A549 (cell line): ENCODE results near the gene PPP2R5B. TPM values are rescaled to one million over a fixed set of nuclear protein-coding genes. Genes with fewer than 3 reads are reported as not detected.

Experiments used
- ATAC-seq, 2 experiments: fragments of 200-7000 bp in 1 of 2; fragments of >200 bp in 1 of 2; cut with Nextera tagmentation in 1 of 2; cut with Tn5 transposase in 1 of 2; 3 replicates each; pipeline versions ENCODE4 v1.8.0 to v1.9.1; 2018 to 2020; ENCODE audit warnings: mild to moderate bottlenecking in 1 of 2, moderate library complexity in 1 of 2
- CTCF ChIA-PET: fragments of 300-600 bp; sonication (Branson Sonifier 250); formaldehyde crosslinking; extraction: SDS; loops from one replicate; lab custom pipeline; 2021; ENCODE audit warnings: antibody characterized with exemption, inconsistent platforms; lab: Yijun Ruan, JAX
- POLR2A ChIA-PET: fragments of 350-600 bp; formaldehyde crosslinking; extraction: SDS; loops from one replicate; lab custom pipeline; 2021; ENCODE audit warnings: antibody characterized with exemption, inconsistent platforms; lab: Yijun Ruan, JAX
- DNase-seq, 2 experiments: peaks; one replicate each; pipeline versions ENCODE4 v3.0.0 to v3.0.0-alpha.2; 2011 to 2016; ENCODE audit warnings: low read depth in 1 of 2, low spot score in 1 of 2
- FAIRE-seq: peaks from 2 replicates; lab custom pipeline; 2011; peaks lifted over from hg19 to GRCh38; lab: Jason Lieb, UNC
- H3K27ac ChIP-seq, 2 experiments: fragments of >200 bp; sonication (Bioruptor Twin); formaldehyde crosslinking; 3 replicates each; pipeline ENCODE4 v1.5.1; 2016 to 2017
- H3K4me1 ChIP-seq: fragments of >200 bp; sonication (Bioruptor Twin); formaldehyde crosslinking; 3 replicates; pipeline ENCODE4 v1.6.1; 2016
- H3K4me2 ChIP-seq: fragments of >200 bp; sonication (Bioruptor Twin); formaldehyde crosslinking; 3 replicates; pipeline ENCODE4 v1.6.1; 2016
- H3K4me3 ChIP-seq: fragments of >200 bp; sonication (Bioruptor Twin); formaldehyde crosslinking; 3 replicates; pipeline ENCODE4 v1.5.1; 2016
- H3K9me3 ChIP-seq: fragments of >200 bp; sonication (Bioruptor Twin); formaldehyde crosslinking; 3 replicates; pipeline ENCODE4 v1.6.1; 2016
- CBX2 ChIP-seq: fragments of 200-600 bp; sonication (generic); IDR thresholded peaks from 2 replicates; pipeline ENCODE4 v1.6.1; 2016; ENCODE audit warnings: low read depth, mild to moderate bottlenecking, borderline replicate concordance
- CHD4 ChIP-seq: fragments of 200-600 bp; sonication (generic); IDR thresholded peaks from 2 replicates; pipeline ENCODE4 v1.6.1; 2016; ENCODE audit warnings: antibody characterized with exemption, mild to moderate bottlenecking, borderline replicate concordance
- EHF ChIP-seq: fragments of 250-450 bp; sonication (Bioruptor Pico); IDR thresholded peaks from 2 replicates; pipeline ENCODE4 v1.5.0; 2020; ENCODE audit warnings: mild to moderate bottlenecking
- EP300 ChIP-seq, 2 experiments: fragments of >200 bp; sonication (Bioruptor Twin); formaldehyde crosslinking; IDR thresholded peaks; 2 replicates in 1 of 2; 3 replicates in 1 of 2; pipeline ENCODE4 v1.6.1; 2016 to 2017
- ESRRA ChIP-seq: fragments of 150-350 bp; IDR thresholded peaks from 2 replicates; pipeline ENCODE4 v1.6.1; 2014; ENCODE audit warnings: mild to moderate bottlenecking, low read length, borderline replicate concordance
- FOSB ChIP-seq: fragments of 250-450 bp; sonication (Bioruptor Pico); IDR thresholded peaks from 2 replicates; pipeline ENCODE4 v1.5.0; 2020; ENCODE audit warnings: mild to moderate bottlenecking, moderate library complexity
- FOSL2 ChIP-seq, 2 experiments: fragments of 450-650 bp in 1 of 2; fragments of >200 bp in 1 of 2; sonication (Bioruptor Twin) in 1 of 2; formaldehyde crosslinking; IDR thresholded peaks; 2 replicates each; pipeline versions ENCODE4 v1.5.0 to v1.6.1; 2016 to 2020; ENCODE audit warnings: mild to moderate bottlenecking in 1 of 2, moderate library complexity in 1 of 2
- FOXS1 ChIP-seq: fragments of 250-450 bp; sonication (Bioruptor Pico); IDR thresholded peaks from 2 replicates; pipeline ENCODE4 v1.5.0; 2020; ENCODE audit warnings: mild to moderate bottlenecking, moderate library complexity
- HDAC2 ChIP-seq: fragments of 200-600 bp; sonication (generic); IDR thresholded peaks from 2 replicates; pipeline ENCODE4 v1.6.1; 2016
- HOXB13 ChIP-seq: fragments of 250-450 bp; sonication (Bioruptor Pico); IDR thresholded peaks from 2 replicates; pipeline ENCODE4 v1.5.0; 2020; ENCODE audit warnings: low read depth, mild to moderate bottlenecking, moderate library complexity
- JUNB ChIP-seq: fragments of >200 bp; sonication (Bioruptor Twin); formaldehyde crosslinking; IDR thresholded peaks from 2 replicates; pipeline ENCODE4 v1.6.1; 2016
- KDM1A ChIP-seq: fragments of 200-600 bp; sonication (generic); IDR thresholded peaks from 2 replicates; pipeline ENCODE4 v1.6.1; 2016; ENCODE audit warnings: low read depth, mild to moderate bottlenecking
- KDM5A ChIP-seq: fragments of 200-600 bp; sonication (generic); IDR thresholded peaks from 2 replicates; pipeline ENCODE4 v1.6.1; 2016; ENCODE audit warnings: antibody characterized with exemption, mild to moderate bottlenecking
- MAFK ChIP-seq: fragments of 450-650 bp; IDR thresholded peaks from 2 replicates; pipeline ENCODE4 v1.6.1; 2014; ENCODE audit not compliant: partially characterized antibody
- MAZ ChIP-seq: fragments of 150-350 bp; IDR thresholded peaks from 2 replicates; pipeline ENCODE4 v1.6.1; 2014; ENCODE audit warnings: antibody characterized with exemption, low read depth, low read length, borderline replicate concordance
- POLR2A ChIP-seq: IDR thresholded peaks from 2 replicates; pipeline ENCODE4 v1.6.1; 2012; ENCODE audit warnings: mild to moderate bottlenecking, low read length
- POLR2AphosphoS2 ChIP-seq: conservative IDR thresholded peaks from 2 replicates; pipeline ENCODE4 v1.6.1; 2012; ENCODE audit warnings: low read length, improper control_type of control experiment, inconsistent platforms
- RAD21 ChIP-seq, 2 experiments: fragments of >200 bp in 1 of 2; sonication (Bioruptor Twin) in 1 of 2; formaldehyde crosslinking in 1 of 2; IDR thresholded peaks in 1 of 2; conservative IDR thresholded peaks in 1 of 2; 2 replicates in 1 of 2; 3 replicates in 1 of 2; pipeline ENCODE4 v1.6.1; 2012 to 2018; ENCODE audit warnings: inconsistent platforms in 1 of 2
- RARB ChIP-seq: fragments of 250-450 bp; sonication (Bioruptor Pico); IDR thresholded peaks from 2 replicates; pipeline ENCODE4 v1.8.0; 2021; ENCODE audit warnings: mild to moderate bottlenecking, moderate library complexity
- RNF2 ChIP-seq: fragments of 200-600 bp; sonication (generic); IDR thresholded peaks from 2 replicates; pipeline ENCODE4 v1.6.1; 2016; ENCODE audit warnings: low read depth, mild to moderate bottlenecking, antibody characterized with exemption, moderate library complexity, borderline replicate concordance
- SMC3 ChIP-seq: fragments of >200 bp; sonication (Bioruptor Twin); formaldehyde crosslinking; IDR thresholded peaks from 3 replicates; pipeline ENCODE4 v1.6.1; 2018; ENCODE audit warnings: inconsistent platforms
- ZC3H11A ChIP-seq: fragments of 450-650 bp; IDR thresholded peaks from 2 replicates; pipeline ENCODE4 v1.6.1; 2014; ENCODE audit warnings: antibody characterized with exemption, mild to moderate bottlenecking
- ZFP36 ChIP-seq: fragments of 450-650 bp; IDR thresholded peaks from 2 replicates; pipeline ENCODE4 v1.6.1; 2014; ENCODE audit warnings: borderline replicate concordance; ENCODE audit not compliant: partially characterized antibody
- ZNF302 ChIP-seq: fragments of 250-450 bp; sonication (Bioruptor Pico); IDR thresholded peaks from 2 replicates; pipeline ENCODE4 v1.9.0; 2021; ENCODE audit warnings: inconsistent platforms, mild to moderate bottlenecking, moderate library complexity
- WGBS: methylation state at CpG from one replicate; pipeline ENCODE4 v1.1.6; 2017; ENCODE audit errors: missing lambda C conversion rate; 5-methylcytosine and 5-hydroxymethylcytosine counted together
- polyA plus RNA-seq, 4 experiments: library from polyadenylated mRNA; depleted of rRNA in 3 of 4; stranded (reverse); fragments of >200 nt; fragmentation: RNase III in 1 of 4; extraction: RNeasy Plus Mini Kit Qiagen cat#74134 plus additional on column Dnase treatment in 1 of 4; gene quantifications; 2 replicates in 3 of 4; 3 replicates in 1 of 4; pipeline ENCODE4 v1.2.3, GENCODE V29; 2011 to 2017
- TF ChIP-seq, protein P1 (sequence below): IDR thresholded peaks from 2 replicates; pipeline ENCODE4 v1.6.1; 2012
- TF ChIP-seq, protein P2 (sequence below): fragments of 450-650 bp; IDR thresholded peaks from 2 replicates; pipeline ENCODE4 v1.6.1; 2014; ENCODE audit warnings: antibody characterized with exemption
- TF ChIP-seq, protein P3 (sequence below): fragments of >200 bp; sonication (Bioruptor Twin); formaldehyde crosslinking; IDR thresholded peaks from 2 replicates; pipeline ENCODE4 v1.6.1; 2016
- TF ChIP-seq, protein P4 (sequence below): fragments of 250-450 bp; sonication (Bioruptor Pico); IDR thresholded peaks from 2 replicates; pipeline ENCODE4 v1.5.0; 2020; ENCODE audit warnings: low read depth, mild to moderate bottlenecking, moderate library complexity
- TF ChIP-seq, protein P5 (sequence below): fragments of 250-450 bp; sonication (Bioruptor Pico); IDR thresholded peaks from 2 replicates; pipeline ENCODE4 v1.5.0; 2021; ENCODE audit warnings: mild to moderate bottlenecking, moderate library complexity, borderline replicate concordance
- TF ChIP-seq, protein P6 (sequence below): IDR thresholded peaks from 2 replicates; pipeline ENCODE4 v1.6.1; 2012; ENCODE audit warnings: low read depth, borderline replicate concordance

PPP2R5B gene
- polyA plus RNA-seq, 2 of the 4 experiments (the other 2 are of a cell fraction), result 5.7 to 6.9 TPM

DNA sequence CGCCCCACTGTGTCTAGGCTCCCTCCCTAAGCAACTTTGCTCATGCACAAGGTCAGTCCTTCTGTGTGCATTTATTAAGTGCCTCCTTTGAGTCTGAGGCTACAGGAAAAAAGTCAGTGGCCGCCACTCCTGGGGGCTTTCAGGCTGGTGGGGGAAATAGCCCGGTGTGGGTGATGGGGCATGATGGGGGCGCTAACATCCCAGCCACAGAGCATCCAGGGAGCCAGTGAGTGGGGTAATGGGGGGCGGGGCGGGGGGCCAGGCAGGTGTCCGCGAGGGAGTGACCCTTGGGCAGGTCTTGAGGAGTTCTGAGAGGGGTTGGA is 36.1 kb upstream of the PPP2R5B start:
- FAIRE-seq, result no peak
- no peak for DNase-seq
- Histone ChIP-seq H3K4me3 (peak overlapping the region; percentile 7; the same call in 1 of the 3 replicates), H3K4me2 (peak overlapping the region; percentile 85), H3K4me1 (peaks cover 77% of the 10 kb centered on the region)
- ATAC-seq, result no peak
- TF ChIP-seq EP300 (IDR thresholded peaks at IDR 0.05), result no peak
- no peak for TF ChIP-seq CHD4
- no peak for TF ChIP-seq MAZ
- TF ChIP-seq JUNB, result no peak
- TF ChIP-seq RAD21 (conservative IDR thresholded peaks at IDR 0.05 in 1 of 2, IDR thresholded peaks at IDR 0.05 in 1 of 2), result no peak
- TF ChIP-seq FOSB (CRISPR knock-in tag), result no peak
- no peak for TF ChIP-seq ZNF302 (CRISPR knock-in tag)
- no peak for TF ChIP-seq ZC3H11A
- TF ChIP-seq ZFP36, result no peak
- TF ChIP-seq KDM1A, result no peak
- TF ChIP-seq, protein P1, sequence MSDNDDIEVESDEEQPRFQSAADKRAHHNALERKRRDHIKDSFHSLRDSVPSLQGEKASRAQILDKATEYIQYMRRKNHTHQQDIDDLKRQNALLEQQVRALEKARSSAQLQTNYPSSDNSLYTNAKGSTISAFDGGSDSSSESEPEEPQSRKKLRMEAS, result no peak
- TF ChIP-seq, protein P2, sequence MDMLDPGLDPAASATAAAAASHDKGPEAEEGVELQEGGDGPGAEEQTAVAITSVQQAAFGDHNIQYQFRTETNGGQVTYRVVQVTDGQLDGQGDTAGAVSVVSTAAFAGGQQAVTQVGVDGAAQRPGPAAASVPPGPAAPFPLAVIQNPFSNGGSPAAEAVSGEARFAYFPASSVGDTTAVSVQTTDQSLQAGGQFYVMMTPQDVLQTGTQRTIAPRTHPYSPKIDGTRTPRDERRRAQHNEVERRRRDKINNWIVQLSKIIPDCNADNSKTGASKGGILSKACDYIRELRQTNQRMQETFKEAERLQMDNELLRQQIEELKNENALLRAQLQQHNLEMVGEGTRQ, result no peak
- TF ChIP-seq CBX2, result no peak
- no peak for TF ChIP-seq SMC3
- TF ChIP-seq, all 56 proteins: peak for 0
- Histone ChIP-seq H3K9me3 (no peaks in the 10 kb centered on the region), H3K27ac (peak overlapping the region; percentile 92 to 97)
- WGBS, result 7% methylated on average over 2 of the region's 8 CpGs
- ChIA-PET CTCF (interaction anchor here (0.7 to 31.5 kb wide), 27 partner anchors 10 to 229 kb away, joined by 3 to 1607 read pairs (median 4); partner anchors contain the start of genes ARL2, CDC42BPG, EHD1 and PPP2R5B), POLR2A (interaction anchor here (0.6 to 1.4 kb wide), 5 partner anchors 10 to 109 kb away, joined by 3 to 9 read pairs (median 6); partner anchors contain the start of gene EHD1)

DNA sequence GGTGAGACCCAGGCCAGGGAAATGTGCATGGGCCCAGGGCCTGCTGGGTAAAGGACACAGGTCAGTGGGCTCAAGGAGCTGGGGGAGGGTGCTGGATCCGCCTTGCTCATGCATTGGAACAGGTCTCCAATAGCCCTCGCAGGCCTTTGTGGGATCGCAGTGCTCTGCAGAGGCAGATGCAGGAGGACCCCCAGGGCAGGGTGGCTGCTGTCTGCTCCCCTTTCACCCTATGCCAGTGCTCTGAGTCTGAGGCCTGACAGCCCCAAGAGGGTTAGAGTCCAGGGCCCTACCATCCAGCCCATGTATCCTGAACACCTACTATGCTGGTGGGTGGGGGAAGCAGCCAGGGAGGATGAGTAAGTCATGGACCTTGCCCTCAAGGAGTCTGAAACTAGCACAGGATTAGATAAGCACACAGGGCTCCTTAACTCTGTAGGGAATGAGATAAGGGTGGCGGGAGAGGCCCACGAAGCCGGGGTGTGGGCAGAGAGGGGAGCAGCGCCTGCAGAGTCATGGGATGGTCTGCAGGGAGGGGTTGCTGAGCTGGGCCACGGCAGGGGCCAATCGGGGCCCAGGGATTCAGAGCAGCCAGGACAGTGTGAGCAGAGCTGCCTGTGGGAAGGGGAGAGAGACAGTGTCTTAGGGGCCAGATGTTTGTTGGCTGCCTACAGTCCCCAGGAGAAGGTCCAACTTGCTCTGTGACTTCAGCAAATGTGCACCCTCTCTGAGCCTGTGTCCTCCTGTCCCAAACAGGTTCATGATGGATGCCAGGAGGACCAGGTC is 35.6 kb upstream of the PPP2R5B start:
- DNase-seq, result peak; percentile 89 to 94
- 2% methylated on average over 8 of the region's 9 CpGs for WGBS
- CTCF ChIA-PET, result interaction anchor here (0.9 to 31.5 kb wide), 14 partner anchors 10 to 228 kb away, joined by 3 to 1607 read pairs (median 7); partner anchors contain the start of genes ARL2, ATG2A, CDC42BPG and EHD1
- peak; percentile 68 to 78 for ATAC-seq
- POLR2A ChIA-PET, result interaction anchor here (0.7 to 1.5 kb wide), 5 partner anchors 8 to 110 kb away, joined by 3 to 9 read pairs (median 3); partner anchors contain the start of gene EHD1
- FAIRE-seq, result peak; percentile 89
- Histone ChIP-seq H3K27ac (peak overlapping the region; percentile 92 to 97), H3K4me3 (no peak overlapping the region), H3K9me3 (no peaks in the 10 kb centered on the region), H3K4me2 (peak overlapping the region; percentile 85), H3K4me1 (peaks cover 82% of the 10 kb centered on the region)
- no peak for TF ChIP-seq POLR2AphosphoS2
- no peak for TF ChIP-seq FOXS1
- TF ChIP-seq ESRRA, result peak; percentile 74; the same call in 1 of the 2 replicates
- TF ChIP-seq FOSL2 (IDR thresholded peaks at IDR 0.05), result peak; percentile 31; the same call in 1 of the 2 replicates
- peak; percentile 73 for TF ChIP-seq FOSL2 (CRISPR knock-in tag; IDR thresholded peaks at IDR 0.05)
- peak; percentile 32 for TF ChIP-seq POLR2A
- no peak for TF ChIP-seq RNF2
- TF ChIP-seq RAD21 (conservative IDR thresholded peaks at IDR 0.05 in 1 of 2, IDR thresholded peaks at IDR 0.05 in 1 of 2), result no peak; a peak in 1 of 5 replicates
- no peak for TF ChIP-seq HDAC2
- TF ChIP-seq JUNB, result peak; percentile 22; the same call in 1 of the 2 replicates
- no peak for TF ChIP-seq CHD4
- no peak for TF ChIP-seq KDM5A
- TF ChIP-seq, protein P3, sequence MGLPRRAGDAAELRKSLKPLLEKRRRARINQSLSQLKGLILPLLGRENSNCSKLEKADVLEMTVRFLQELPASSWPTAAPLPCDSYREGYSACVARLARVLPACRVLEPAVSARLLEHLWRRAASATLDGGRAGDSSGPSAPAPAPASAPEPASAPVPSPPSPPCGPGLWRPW, result no peak
- TF ChIP-seq, protein P4, sequence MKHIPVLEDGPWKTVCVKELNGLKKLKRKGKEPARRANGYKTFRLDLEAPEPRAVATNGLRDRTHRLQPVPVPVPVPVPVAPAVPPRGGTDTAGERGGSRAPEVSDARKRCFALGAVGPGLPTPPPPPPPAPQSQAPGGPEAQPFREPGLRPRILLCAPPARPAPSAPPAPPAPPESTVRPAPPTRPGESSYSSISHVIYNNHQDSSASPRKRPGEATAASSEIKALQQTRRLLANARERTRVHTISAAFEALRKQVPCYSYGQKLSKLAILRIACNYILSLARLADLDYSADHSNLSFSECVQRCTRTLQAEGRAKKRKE (CRISPR knock-in tag), result no peak
- TF ChIP-seq, protein P5, sequence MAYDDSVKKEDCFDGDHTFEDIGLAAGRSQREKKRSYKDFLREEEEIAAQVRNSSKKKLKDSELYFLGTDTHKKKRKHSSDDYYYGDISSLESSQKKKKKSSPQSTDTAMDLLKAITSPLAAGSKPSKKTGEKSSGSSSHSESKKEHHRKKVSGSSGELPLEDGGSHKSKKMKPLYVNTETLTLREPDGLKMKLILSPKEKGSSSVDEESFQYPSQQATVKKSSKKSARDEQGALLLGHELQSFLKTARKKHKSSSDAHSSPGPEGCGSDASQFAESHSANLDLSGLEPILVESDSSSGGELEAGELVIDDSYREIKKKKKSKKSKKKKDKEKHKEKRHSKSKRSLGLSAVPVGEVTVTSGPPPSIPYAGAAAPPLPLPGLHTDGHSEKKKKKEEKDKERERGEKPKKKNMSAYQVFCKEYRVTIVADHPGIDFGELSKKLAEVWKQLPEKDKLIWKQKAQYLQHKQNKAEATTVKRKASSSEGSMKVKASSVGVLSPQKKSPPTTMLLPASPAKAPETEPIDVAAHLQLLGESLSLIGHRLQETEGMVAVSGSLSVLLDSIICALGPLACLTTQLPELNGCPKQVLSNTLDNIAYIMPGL (CRISPR knock-in tag), result no peak
- no peak for TF ChIP-seq KDM1A
- TF ChIP-seq RARB (CRISPR knock-in tag), result no peak
- TF ChIP-seq EHF (CRISPR knock-in tag), result no peak
- peak; percentile 29 for TF ChIP-seq MAFK
- no peak for TF ChIP-seq HOXB13 (CRISPR knock-in tag)
- peak; percentile 67 for TF ChIP-seq ZFP36
- TF ChIP-seq, protein P6, sequence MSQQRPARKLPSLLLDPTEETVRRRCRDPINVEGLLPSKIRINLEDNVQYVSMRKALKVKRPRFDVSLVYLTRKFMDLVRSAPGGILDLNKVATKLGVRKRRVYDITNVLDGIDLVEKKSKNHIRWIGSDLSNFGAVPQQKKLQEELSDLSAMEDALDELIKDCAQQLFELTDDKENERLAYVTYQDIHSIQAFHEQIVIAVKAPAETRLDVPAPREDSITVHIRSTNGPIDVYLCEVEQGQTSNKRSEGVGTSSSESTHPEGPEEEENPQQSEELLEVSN, result peak; percentile 58
- TF ChIP-seq, protein P1, result peak; percentile 80
- 0 out of 5 replicates have a peak, but pooled peaks of 1 of the 2 experiments have one; percentile 13 for TF ChIP-seq EP300 (IDR thresholded peaks at IDR 0.05)
- no peak for TF ChIP-seq FOSB (CRISPR knock-in tag)
